Measurements from ENCODE around the gene MPP1.
"Not testable (repeated sequence)": the region's sequence is repeated elsewhere in the genome, so short reads cannot be mapped to it uniquely, and the experiment has no call there.

MPP1 gene

GRCh38 chrX:154804957-154805695, at the start of gene MPP1:
TSS of gene MPP1 (minus strand) at chrX:154805485. CDS start at chrX:154805373, 112 bp downstream.
- DNase-seq (ENCODE audit: low read depth): peak; percentile 65

- DNase-seq (ENCODE audit: low read depth): no peak
Measured at GRCh38 chrX:154850957-154851611, 45.8 kb upstream of the MPP1 start.

- DNase-seq (ENCODE audit: low read depth): peak; percentile 67
Measured at GRCh38 chrX:154840856-154841255, 35.6 kb upstream of the MPP1 start.

- no peak for DNase-seq (ENCODE audit: low read depth)
Measured at GRCh38 chrX:154836163-154836562, 30.9 kb upstream of the MPP1 start.

GRCh38 chrX:154834562-154834961, 29.3 kb upstream of the MPP1 start, which contains the start of gene SMIM9:
TSS of gene SMIM9 (minus strand) at chrX:154834662. CDS start at chrX:154830856, 3,806 bp downstream.
- DNase-seq (ENCODE audit: low read depth): no peak

GRCh38 chrX:154833746-154834274, 28.5 kb upstream of the MPP1 start:
- no peak for DNase-seq (ENCODE audit: low read depth)

- no peak for DNase-seq (ENCODE audit: low read depth)
Measured at GRCh38 chrX:154829926-154830442, 24.7 kb upstream of the MPP1 start.

- DNase-seq (ENCODE audit: low read depth): no peak
Measured at GRCh38 chrX:154829134-154829533, 23.8 kb upstream of the MPP1 start.

GRCh38 chrX:154828016-154828408, 22.7 kb upstream of the MPP1 start:
- no peak for DNase-seq (ENCODE audit: low read depth)

GRCh38 chrX:154827194-154828015, 22.1 kb upstream of the MPP1 start:
- DNase-seq (ENCODE audit: low read depth): no peak

- DNase-seq (ENCODE audit: low read depth): not testable (repeated sequence)
Measured at GRCh38 chrX:154825586-154825985, 20.3 kb upstream of the MPP1 start.

GRCh38 chrX:154824638-154825037, 19.4 kb upstream of the MPP1 start:
- no peak for DNase-seq (ENCODE audit: low read depth)

- DNase-seq (ENCODE audit: low read depth): no peak
Measured at GRCh38 chrX:154822029-154822428, 16.7 kb upstream of the MPP1 start.

- no peak for DNase-seq (ENCODE audit: low read depth)
Measured at GRCh38 chrX:154821523-154821922, 16.2 kb upstream of the MPP1 start.

GRCh38 chrX:154819771-154820341, 14.6 kb upstream of the MPP1 start:
- DNase-seq (ENCODE audit: low read depth): no peak

GRCh38 chrX:154818916-154819770, 13.9 kb upstream of the MPP1 start:
- DNase-seq (ENCODE audit: low read depth): no peak

GRCh38 chrX:154817048-154817618, 11.8 kb upstream of the MPP1 start:
- not testable (repeated sequence) for DNase-seq (ENCODE audit: low read depth)

GRCh38 chrX:154816326-154816898, 11.1 kb upstream of the MPP1 start:
- not testable (repeated sequence) for DNase-seq (ENCODE audit: low read depth)

- DNase-seq (ENCODE audit: low read depth): no peak
Measured at GRCh38 chrX:154815274-154815818, 10.1 kb upstream of the MPP1 start.

GRCh38 chrX:154813801-154814200, 8.5 kb upstream of the MPP1 start:
- no peak for DNase-seq (ENCODE audit: low read depth)
